IPS DF 6.9 (cell line): Measurements from ENCODE around the gene RHEB.
A peak's percentile ranks its signal among the peaks of the same experiment; 100 is the strongest.
"Not testable (repeated sequence)": the region's sequence is repeated elsewhere in the genome, so short reads cannot be mapped to it uniquely, and the experiment has no call there.

ENCODE experiments used
- DNase-seq: peaks from one replicate; pipeline ENCODE4 v3.0.0-alpha.2; 2013; ENCODE audit warnings: low read depth, low spot score
- H3K27ac ChIP-seq: one replicate; pipeline ENCODE4 v1.5.1; 2013; ENCODE audit warnings: low read length, control low read depth
- H3K27me3 ChIP-seq: 2 replicates; pipeline ENCODE4 v1.6.1; 2013; ENCODE audit warnings: mild to moderate bottlenecking, low read length; ENCODE audit not compliant: control insufficient read depth, insufficient read depth
- H3K36me3 ChIP-seq: 2 replicates; pipeline ENCODE4 v1.6.1; 2013; ENCODE audit warnings: low read length; ENCODE audit not compliant: control insufficient read depth, insufficient read depth
- H3K4me1 ChIP-seq: 2 replicates; pipeline ENCODE4 v1.6.1; 2013; ENCODE audit warnings: low read length; ENCODE audit not compliant: control insufficient read depth, insufficient read depth
- H3K4me3 ChIP-seq: 2 replicates; pipeline ENCODE4 v1.5.1; 2013; ENCODE audit warnings: mild to moderate bottlenecking, low read length
- H3K9me3 ChIP-seq: 2 replicates; pipeline ENCODE4 v1.6.1; 2013; ENCODE audit warnings: low read length, inconsistent platforms; ENCODE audit not compliant: control insufficient read depth, insufficient read depth
- WGBS: extraction: QIAGEN DNeasy Blood & Tissue Kit; methylation state at CpG from one replicate; pipeline ENCODE4 v1.1.7; 2013; ENCODE audit warnings: mixed read lengths, missing lambda C conversion rate; ENCODE audit not compliant: insufficient read length, insufficient coverage; 5-methylcytosine and 5-hydroxymethylcytosine counted together

The RHEB gene

GRCh38 chr7:151529842-151530241, 10.1 kb upstream of the RHEB start:
- no peaks in the 10 kb centered on the region for H3K36me3 ChIP-seq
- no peaks in the 10 kb centered on the region for H3K4me1 ChIP-seq
- no peaks in the 10 kb centered on the region for H3K9me3 ChIP-seq
- no peaks in the 10 kb centered on the region for H3K27me3 ChIP-seq
- H3K4me3 ChIP-seq = no peak overlapping the region
- no peak for DNase-seq
- no peak overlapping the region for H3K27ac ChIP-seq

- H3K4me3 ChIP-seq = no peak overlapping the region
- WGBS = no CpG with 5 or more reads among the region's 2 CpGs
- peaks cover 3% of the 10 kb centered on the region; the same call in 1 of the 2 replicates for H3K4me1 ChIP-seq
- no peaks in the 10 kb centered on the region for H3K9me3 ChIP-seq
- H3K27ac ChIP-seq = no peak overlapping the region
- no peak for DNase-seq
- no peaks in the 10 kb centered on the region for H3K27me3 ChIP-seq
- H3K36me3 ChIP-seq = no peaks in the 10 kb centered on the region
These were observed 5.2 kb upstream of the RHEB start for GRCh38 chr7:151524845-151525244.

GRCh38 chr7:151524331-151524730, 4.6 kb upstream of the RHEB start:
- H3K27me3 ChIP-seq = no peaks in the 10 kb centered on the region
- H3K4me1 ChIP-seq = peaks cover 3% of the 10 kb centered on the region; the same call in 1 of the 2 replicates
- H3K4me3 ChIP-seq = no peak overlapping the region
- no peaks in the 10 kb centered on the region; the same call in 1 of the 2 replicates for H3K36me3 ChIP-seq
- H3K27ac ChIP-seq = no peak overlapping the region
- no peaks in the 10 kb centered on the region for H3K9me3 ChIP-seq
- no peak for DNase-seq
- no CpG with 5 or more reads among the region's 8 CpGs for WGBS

GRCh38 chr7:151520419-151521261, 945 bp upstream of the RHEB start:
- H3K4me3 ChIP-seq = peak overlapping the region; percentile 18; the same call in 1 of the 2 replicates

GRCh38 chr7:151518947-151519764, 539 bp downstream of the RHEB start:
- H3K4me3 ChIP-seq = peak overlapping the region; percentile 98
- not testable (repeated sequence) for H3K27me3 ChIP-seq, H3K4me1 ChIP-seq, DNase-seq, H3K27ac ChIP-seq, H3K9me3 ChIP-seq, H3K36me3 ChIP-seq
- WGBS = no CpG with 5 or more reads among the region's 118 CpGs

More at GRCh38 chr7:151520419-151521261, 945 bp upstream of the RHEB start:
- H3K9me3 ChIP-seq = no peaks in the 10 kb centered on the region
- WGBS = no CpG with 5 or more reads among the region's 55 CpGs
- H3K27me3 ChIP-seq = no peaks in the 10 kb centered on the region
- no peak overlapping the region for H3K27ac ChIP-seq
- H3K36me3 ChIP-seq = no peaks in the 10 kb centered on the region; the same call in 1 of the 2 replicates
- peaks cover 5% of the 10 kb centered on the region; the same call in 1 of the 2 replicates for H3K4me1 ChIP-seq
- no peak for DNase-seq

- H3K4me1 ChIP-seq = peaks cover 5% of the 10 kb centered on the region; the same call in 1 of the 2 replicates
- no peaks in the 10 kb centered on the region; the same call in 1 of the 2 replicates for H3K36me3 ChIP-seq
- H3K27me3 ChIP-seq = no peaks in the 10 kb centered on the region
- no peak overlapping the region for H3K27ac ChIP-seq
- DNase-seq = no peak
- H3K9me3 ChIP-seq = no peaks in the 10 kb centered on the region
- peak overlapping the region; percentile 98 for H3K4me3 ChIP-seq
- no CpG with 5 or more reads among the region's 36 CpGs for WGBS
These were observed 1.4 kb downstream of the RHEB start for GRCh38 chr7:151518105-151518946.

GRCh38 chr7:151517601-151518104, 2.0 kb downstream of the RHEB start:
- Histone ChIP-seq H3K27ac (no peak overlapping the region), H3K9me3 (no peaks in the 10 kb centered on the region), H3K27me3 (no peaks in the 10 kb centered on the region), H3K36me3 (no peaks in the 10 kb centered on the region; the same call in 1 of the 2 replicates), H3K4me1 (peaks cover 5% of the 10 kb centered on the region; the same call in 1 of the 2 replicates), H3K4me3 (peak overlapping the region; percentile 98; the same call in 1 of the 2 replicates)
- no CpG with 5 or more reads among the region's 7 CpGs for WGBS
- no peak for DNase-seq

- no peaks in the 10 kb centered on the region for H3K27me3 ChIP-seq
- H3K4me3 ChIP-seq = no peak overlapping the region
- no peaks in the 10 kb centered on the region for H3K9me3 ChIP-seq
- no peak overlapping the region for H3K27ac ChIP-seq
- H3K4me1 ChIP-seq = peaks cover 3% of the 10 kb centered on the region; the same call in 1 of the 2 replicates
- no peak for DNase-seq
- H3K36me3 ChIP-seq = no peaks in the 10 kb centered on the region; the same call in 1 of the 2 replicates
These were observed 4.5 kb downstream of the RHEB start for GRCh38 chr7:151515276-151515565.

GRCh38 chr7:151514461-151515275, 5.0 kb downstream of the RHEB start:
- DNase-seq = no peak
- WGBS = no CpG with 5 or more reads among the region's 6 CpGs
- H3K36me3 ChIP-seq = no peaks in the 10 kb centered on the region; the same call in 1 of the 2 replicates
- 0 out of 2 replicates have a peak, but pooled peaks cover 2% of the 10 kb centered on the region for H3K4me1 ChIP-seq
- no peaks in the 10 kb centered on the region for H3K27me3 ChIP-seq
- H3K27ac ChIP-seq = no peak overlapping the region
- no peaks in the 10 kb centered on the region for H3K9me3 ChIP-seq
- H3K4me3 ChIP-seq = no peak overlapping the region
